ENCODE data around the gene MTIF3. TPM values are rescaled to one million over a fixed set of nuclear protein-coding genes. Genes with fewer than 3 reads are reported as not detected.

The MTIF3 gene
- polyA plus RNA-seq, 3 donors: 61.6 to 135 (median 86.6) TPM

GRCh38 chr13:27408074-27408473, 42.3 kb downstream of the MTIF3 start:
- H2AFZ ChIP-seq (ENCODE audit: insufficient read depth, low read depth, low read length, poor library complexity, severe bottlenecking): no peak overlapping the region
- TF ChIP-seq CTCF (IDR thresholded peaks at IDR 0.05): no peak
- Mint-ChIP-seq H3K27me3 (ENCODE audit: low read depth in 3 of 3) (peaks cover 7 to 17% (median 10%) of the 10 kb centered on the region in 3 donors), H3K4me1 (peaks cover 3% of the 10 kb centered on the region), H3K4me3 (no peak overlapping the region), H3K27ac (no peak overlapping the region), H3K9me3 (peaks cover 0 to 3% (median 2%) of the 10 kb centered on the region in 7 donors), H3K36me3 (no peaks in the 10 kb centered on the region)
- no peaks in the 10 kb centered on the region for H4K20me1 ChIP-seq (ENCODE audit: insufficient read depth, low read length)
- DNase-seq: no peak
- H3K79me2 ChIP-seq (ENCODE audit: insufficient read depth, low read length): no peaks in the 10 kb centered on the region
- WGBS (ENCODE audit: insufficient coverage): 90% methylated on average over 3 of the region's 4 CpGs
- intact Hi-C loops (cut with micrococcal nuclease): loop anchor here in 1 of 2 donors (5.0 kb wide), 1 partner anchor 44 kb away; the partner anchor contains the start of gene MTIF3
- no peaks in the 10 kb centered on the region for H3K9me3 ChIP-seq (replicated peaks in 1 of 2; ENCODE audit: control insufficient read depth in 1 of 2, insufficient read depth in 1 of 2, low read length in 2 of 2)
- no peak overlapping the region for H3K4me2 ChIP-seq (replicated peaks; ENCODE audit: extremely low read depth, low read length, poor library complexity, severe bottlenecking)
- no peaks in the 10 kb centered on the region for H3K4me1 ChIP-seq (ENCODE audit: control insufficient read depth in 1 of 2, insufficient read depth in 2 of 2, low read length in 2 of 2)
- no peak overlapping the region for H3K4me3 ChIP-seq (replicated peaks in 1 of 3; ENCODE audit: low read depth in 2 of 3, low read length in 3 of 3)
- no peaks in the 10 kb centered on the region for H3K27me3 ChIP-seq (ENCODE audit: control insufficient read depth in 2 of 2, insufficient read depth in 2 of 2, low read length in 2 of 2)
- H3K9ac ChIP-seq (ENCODE audit: insufficient read depth, low read length, poor library complexity, severe bottlenecking): no peak overlapping the region
- H3K36me3 ChIP-seq (replicated peaks in 1 of 2; ENCODE audit: control insufficient read depth in 1 of 2, insufficient read depth in 2 of 2, low read length in 2 of 2): no peaks in the 10 kb centered on the region
- H3K27ac ChIP-seq (ENCODE audit: low read depth in 1 of 2, low read length in 2 of 2): no peak overlapping the region

- intact Hi-C loops (cut with micrococcal nuclease): loop anchor here in 1 of 2 donors (5.0 kb wide), 1 partner anchor 46 kb away; the partner anchor contains the start of gene MTIF3
- H3K4me1 Mint-ChIP-seq: peaks cover 7% of the 10 kb centered on the region
- H3K27me3 ChIP-seq (ENCODE audit: control insufficient read depth in 2 of 2, insufficient read depth in 2 of 2, low read length in 2 of 2): no peaks in the 10 kb centered on the region
- no peaks in the 10 kb centered on the region for H3K36me3 ChIP-seq (replicated peaks in 1 of 2; ENCODE audit: control insufficient read depth in 1 of 2, insufficient read depth in 2 of 2, low read length in 2 of 2)
- peaks cover 6 to 13% (median 7%) of the 10 kb centered on the region in 3 donors for H3K27me3 Mint-ChIP-seq (ENCODE audit: low read depth in 3 of 3)
- no peak overlapping the region for H3K27ac ChIP-seq (ENCODE audit: low read depth in 1 of 2, low read length in 2 of 2)
- H3K9me3 ChIP-seq (replicated peaks in 1 of 2; ENCODE audit: control insufficient read depth in 1 of 2, insufficient read depth in 1 of 2, low read length in 2 of 2): no peaks in the 10 kb centered on the region
- no peak overlapping the region for H3K4me3 ChIP-seq (replicated peaks in 1 of 3; ENCODE audit: low read depth in 2 of 3, low read length in 3 of 3)
- no peak overlapping the region for H3K4me3 Mint-ChIP-seq
- H4K20me1 ChIP-seq (ENCODE audit: insufficient read depth, low read length): no peaks in the 10 kb centered on the region
- peaks cover 2 to 5% of the 10 kb centered on the region in 2 donors for H3K4me1 ChIP-seq (ENCODE audit: control insufficient read depth in 1 of 2, insufficient read depth in 2 of 2, low read length in 2 of 2)
- no peak overlapping the region for H3K9ac ChIP-seq (ENCODE audit: insufficient read depth, low read length, poor library complexity, severe bottlenecking)
- peak overlapping the region in 1 of 7 donors; percentile 46 for H3K27ac Mint-ChIP-seq
- no peak overlapping the region for H3K4me2 ChIP-seq (replicated peaks; ENCODE audit: extremely low read depth, low read length, poor library complexity, severe bottlenecking)
- 96% methylated on average over 7 of the region's 12 CpGs for WGBS (ENCODE audit: insufficient coverage)
- H3K79me2 ChIP-seq (ENCODE audit: insufficient read depth, low read length): no peaks in the 10 kb centered on the region
- H3K9me3 Mint-ChIP-seq: peaks cover 0 to 3% (median 0%) of the 10 kb centered on the region in 7 donors
- TF ChIP-seq CTCF (IDR thresholded peaks at IDR 0.05): peak; percentile 72
- DNase-seq: peak; percentile 41 to 54 (median 47)
- no peaks in the 10 kb centered on the region for H3K36me3 Mint-ChIP-seq
- peak overlapping the region; percentile 9 for H2AFZ ChIP-seq (ENCODE audit: insufficient read depth, low read depth, low read length, poor library complexity, severe bottlenecking)
These were observed 44.0 kb downstream of the MTIF3 start for GRCh38 chr13:27406178-27406939.

Data from CD14-positive monocyte (primary cell).